HG03103 (cell line): ENCODE results near the gene SCNN1G.

Experiments used
- ATAC-seq: cut with Tn5 transposase; IDR thresholded peaks from one replicate; pipeline ENCODE4 v1.9.1; 2021; ENCODE audit warnings: low read depth; ENCODE audit not compliant: unreplicated experiment

Gene SCNN1G

DNA sequence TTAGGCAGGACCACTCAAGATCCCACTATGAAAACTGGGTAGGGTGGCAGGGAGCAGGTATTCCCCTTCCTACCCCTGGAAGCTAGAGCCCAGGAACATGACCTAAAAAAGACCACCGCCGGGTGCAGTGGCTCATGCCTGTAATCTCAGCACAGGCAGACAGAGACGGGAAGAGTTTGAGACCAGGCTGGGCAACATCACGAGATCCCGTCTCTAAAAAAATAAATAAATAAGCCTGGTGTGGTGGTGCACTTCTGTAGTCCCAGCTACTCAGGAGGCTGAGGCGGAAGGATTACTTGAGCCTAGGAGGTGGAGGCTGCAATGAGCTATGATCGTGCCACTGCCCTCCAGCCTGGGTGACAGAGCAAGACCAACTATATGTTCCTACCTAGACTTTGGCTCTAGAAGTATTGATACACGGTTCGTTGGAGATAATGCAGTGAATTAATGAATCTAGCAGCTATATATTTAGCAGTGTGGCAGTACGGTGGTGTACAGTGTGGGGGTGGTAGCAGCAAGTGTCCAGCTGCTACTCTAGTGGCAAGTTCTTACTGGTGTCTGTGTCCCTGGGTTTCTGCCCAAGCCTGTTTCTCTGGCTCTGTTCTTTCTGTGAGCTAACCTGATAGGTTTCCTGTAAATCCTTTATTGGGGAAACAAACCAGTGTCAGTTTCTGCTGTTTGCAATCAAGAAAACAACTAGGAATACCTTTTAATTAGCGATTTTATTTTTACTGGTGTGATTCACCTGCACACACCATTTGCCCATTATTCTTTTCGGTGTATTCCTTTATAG, 30.0 kb upstream of the SCNN1G start:
- ATAC-seq, result no peak

DNA sequence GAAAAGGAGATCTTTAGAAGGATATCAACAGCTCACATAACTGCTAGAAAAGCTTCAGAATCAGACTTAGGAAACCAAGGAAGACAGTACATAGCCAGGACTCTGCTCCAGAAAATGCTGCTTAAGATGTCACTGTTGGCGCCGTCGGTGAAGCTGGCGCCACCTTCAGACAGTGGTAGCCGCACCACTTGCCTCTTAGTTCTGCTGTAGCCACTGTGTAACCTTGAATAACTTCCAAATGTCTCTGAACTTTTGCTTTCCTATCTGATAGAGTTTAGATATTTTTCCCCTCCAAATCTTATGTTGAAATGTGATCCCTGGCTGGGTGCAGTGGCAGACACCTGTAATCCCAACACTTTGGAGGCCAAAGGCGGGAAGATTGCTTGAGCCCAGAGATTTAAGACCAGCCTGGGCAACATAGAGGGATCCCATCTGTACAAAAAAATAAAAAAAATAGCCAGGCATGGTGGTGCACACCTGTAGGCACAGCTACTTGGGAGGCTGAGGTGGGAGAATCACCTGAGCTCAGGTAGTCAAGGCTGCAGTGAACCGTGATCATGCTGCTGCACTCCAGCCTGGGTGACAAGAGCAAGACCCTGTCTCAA, 27.0 kb upstream of the SCNN1G start:
- no peak for ATAC-seq

DNA sequence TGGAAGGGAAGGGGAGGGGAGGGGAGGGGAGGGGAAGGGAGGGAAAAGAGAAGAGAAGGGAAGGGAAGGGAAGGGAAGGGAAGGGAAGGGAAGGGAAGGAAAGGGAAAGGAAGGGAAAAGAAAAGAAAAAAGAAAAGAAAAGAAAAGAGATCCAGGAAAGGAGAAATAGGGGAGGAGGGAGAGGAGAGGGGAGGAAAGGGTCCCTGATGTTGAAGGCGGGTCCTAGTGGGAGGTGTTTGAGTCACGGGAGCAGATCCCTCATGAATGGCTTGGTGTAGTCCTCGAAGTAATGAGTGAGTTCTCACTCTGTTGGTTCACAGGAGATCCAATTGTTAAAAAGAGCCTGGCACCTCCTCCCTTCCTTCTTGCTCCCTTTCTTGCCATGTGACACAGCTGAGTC, 26.4 kb upstream of the SCNN1G start:
- ATAC-seq, result no peak

GRCh38 chr16:23156946-23157460, 25.5 kb upstream of the SCNN1G start:
- ATAC-seq, result no peak

- ATAC-seq, result no peak
Observed at GRCh38 chr16:23158114-23158513, 24.4 kb upstream of the SCNN1G start.

DNA sequence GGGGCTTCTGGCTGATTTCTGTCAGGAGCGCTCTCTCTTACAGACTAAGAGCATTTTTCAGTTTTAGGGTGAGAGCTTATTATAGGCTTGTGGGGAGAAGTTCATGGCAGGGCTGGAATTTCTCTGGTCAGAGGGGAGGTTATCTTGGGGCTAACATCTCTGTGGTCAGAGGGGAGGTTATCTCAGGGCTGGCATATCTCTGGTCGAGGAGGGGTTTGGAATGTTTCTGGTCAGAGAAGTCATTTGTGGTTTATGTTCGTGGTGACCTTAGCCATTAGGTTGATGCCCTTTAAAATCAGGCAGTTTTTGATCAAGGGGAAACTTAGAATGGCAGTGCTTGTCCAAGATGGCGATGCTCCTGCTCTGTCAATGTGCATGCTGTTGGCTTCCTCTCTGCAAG, 22.5 kb upstream of the SCNN1G start:
- no peak for ATAC-seq

DNA sequence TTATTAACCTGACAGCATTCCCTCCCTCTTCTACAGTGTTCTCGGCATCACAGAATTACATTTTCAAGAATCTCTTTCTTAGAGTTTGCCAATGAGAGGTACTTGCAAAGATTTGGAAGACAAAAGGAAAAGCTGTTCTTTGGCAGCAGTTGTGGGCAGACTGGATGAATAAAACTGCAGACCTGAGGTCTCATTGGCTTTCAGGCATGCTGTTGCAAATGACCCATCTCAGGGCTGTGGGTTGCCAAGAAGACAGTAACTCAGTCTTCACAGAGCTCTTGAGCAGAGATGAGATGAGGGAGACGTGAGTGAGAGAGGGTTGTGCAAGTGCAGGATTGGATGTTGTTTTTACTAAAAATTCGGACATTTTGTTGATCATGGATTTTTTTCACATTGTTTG, 22.0 kb upstream of the SCNN1G start:
- ATAC-seq, result no peak

- no peak for ATAC-seq
Observed at GRCh38 chr16:23163921-23164320, 18.6 kb upstream of the SCNN1G start.

- no peak for ATAC-seq
Observed at GRCh38 chr16:23164736-23165135, 17.8 kb upstream of the SCNN1G start.

DNA sequence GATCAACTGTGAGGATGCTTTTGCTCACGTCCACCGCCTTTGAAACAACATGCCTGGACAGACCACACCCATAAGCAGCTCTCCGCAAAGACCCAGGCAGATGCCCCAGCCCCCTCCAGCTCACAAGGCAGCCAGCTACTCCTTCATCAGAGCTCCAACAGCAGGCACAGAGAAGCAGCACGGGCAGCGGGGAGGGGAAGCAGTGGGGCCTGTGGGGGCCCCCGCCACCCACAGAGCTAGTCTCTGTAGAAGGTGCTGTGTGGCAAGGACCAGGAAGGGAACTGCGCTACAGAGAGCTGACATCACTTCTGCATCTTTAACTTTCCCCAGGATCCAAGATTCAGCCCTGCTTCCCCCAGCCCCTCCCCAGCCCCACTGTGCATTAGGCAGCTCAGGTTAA, 10.0 kb upstream of the SCNN1G start:
- ATAC-seq, result no peak

- ATAC-seq, result no peak
Observed at GRCh38 chr16:23172994-23173393, 9.6 kb upstream of the SCNN1G start.

DNA sequence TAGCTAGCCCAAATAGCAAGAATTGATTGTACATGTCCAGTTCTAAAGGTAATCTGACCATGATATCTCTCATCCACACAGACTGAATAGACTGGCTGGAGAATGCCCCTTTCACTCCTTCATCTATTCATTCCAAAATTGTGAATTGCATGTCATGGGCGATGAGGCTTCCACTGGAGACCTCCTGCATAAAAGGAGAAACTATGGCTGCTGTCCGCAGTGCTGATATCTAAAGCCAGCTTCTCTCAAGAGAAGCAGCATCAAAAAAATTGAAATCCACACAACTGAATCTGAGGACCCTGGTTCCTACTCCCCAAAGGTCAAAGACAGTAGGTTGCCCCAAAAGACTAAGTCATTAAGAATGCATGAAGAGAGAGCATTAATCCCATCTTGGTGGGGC, 7.9 kb upstream of the SCNN1G start:
- no peak for ATAC-seq

DNA sequence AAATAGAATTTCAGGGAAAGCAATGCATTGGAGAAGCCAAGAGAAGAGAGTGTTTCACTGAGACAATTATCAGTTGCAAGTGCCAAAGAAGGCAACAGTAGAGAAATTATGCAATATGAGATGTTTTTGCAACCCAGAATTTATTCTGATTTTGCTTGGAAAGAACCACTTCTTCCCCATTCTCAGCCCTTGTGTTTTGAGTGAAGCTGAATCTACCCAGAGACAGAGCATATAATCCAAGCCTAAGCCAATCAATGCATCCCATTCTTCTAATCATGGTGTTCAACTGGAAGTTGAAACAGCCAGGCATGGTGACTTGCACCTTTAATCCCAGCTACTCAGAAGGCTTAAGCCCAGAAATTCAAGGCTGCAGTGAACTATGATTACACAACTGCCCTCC, 6.9 kb upstream of the SCNN1G start:
- ATAC-seq, result no peak

GRCh38 chr16:23181506-23181905, 1.0 kb upstream of the SCNN1G start:
- ATAC-seq, result no peak

GRCh38 chr16:23182206-23182678, 303 bp upstream of the SCNN1G start:
- no peak for ATAC-seq

DNA sequence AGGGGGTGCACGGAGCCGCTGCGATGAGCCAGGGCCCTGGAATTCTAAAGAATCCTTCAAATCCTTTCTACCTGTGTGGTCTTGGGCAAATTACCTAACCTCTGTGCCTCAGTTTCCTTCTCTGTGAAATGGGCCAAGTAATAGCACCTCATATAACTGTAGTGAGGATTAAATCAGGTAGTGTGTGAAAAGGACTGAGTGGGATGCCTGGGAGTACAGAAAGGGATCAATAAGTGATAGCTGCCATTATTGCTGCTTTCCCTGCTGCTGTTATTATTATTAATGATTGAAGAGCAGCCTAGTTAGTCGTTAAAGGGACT, 958 bp downstream of the SCNN1G start:
- no peak for ATAC-seq

DNA sequence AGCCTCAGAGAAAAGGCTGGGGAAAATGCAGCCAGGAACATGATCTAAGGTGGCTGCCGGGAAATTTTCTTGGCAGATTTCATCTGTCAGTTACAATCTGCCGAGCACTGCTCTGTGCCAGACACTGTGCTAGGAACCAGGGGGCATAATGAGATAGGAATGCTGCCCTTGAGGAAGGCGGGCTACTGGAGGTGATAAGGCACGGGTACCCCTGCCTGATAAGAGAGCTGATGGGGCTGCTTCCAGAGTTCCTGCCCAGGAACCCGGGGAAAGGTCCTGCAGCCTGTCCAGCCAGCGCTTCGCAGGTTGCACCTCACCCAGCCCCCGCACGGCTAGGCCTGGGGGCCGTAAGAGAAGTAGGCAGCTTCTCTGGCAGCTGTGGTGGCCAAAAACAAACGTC, 3.1 kb downstream of the SCNN1G start:
- ATAC-seq, result no peak

- no peak for ATAC-seq
Observed at GRCh38 chr16:23186171-23186570, 3.6 kb downstream of the SCNN1G start.

- no peak for ATAC-seq
Observed at GRCh38 chr16:23187341-23187740, 4.8 kb downstream of the SCNN1G start.

GRCh38 chr16:23188911-23189310, 6.4 kb downstream of the SCNN1G start:
- ATAC-seq, result no peak

DNA sequence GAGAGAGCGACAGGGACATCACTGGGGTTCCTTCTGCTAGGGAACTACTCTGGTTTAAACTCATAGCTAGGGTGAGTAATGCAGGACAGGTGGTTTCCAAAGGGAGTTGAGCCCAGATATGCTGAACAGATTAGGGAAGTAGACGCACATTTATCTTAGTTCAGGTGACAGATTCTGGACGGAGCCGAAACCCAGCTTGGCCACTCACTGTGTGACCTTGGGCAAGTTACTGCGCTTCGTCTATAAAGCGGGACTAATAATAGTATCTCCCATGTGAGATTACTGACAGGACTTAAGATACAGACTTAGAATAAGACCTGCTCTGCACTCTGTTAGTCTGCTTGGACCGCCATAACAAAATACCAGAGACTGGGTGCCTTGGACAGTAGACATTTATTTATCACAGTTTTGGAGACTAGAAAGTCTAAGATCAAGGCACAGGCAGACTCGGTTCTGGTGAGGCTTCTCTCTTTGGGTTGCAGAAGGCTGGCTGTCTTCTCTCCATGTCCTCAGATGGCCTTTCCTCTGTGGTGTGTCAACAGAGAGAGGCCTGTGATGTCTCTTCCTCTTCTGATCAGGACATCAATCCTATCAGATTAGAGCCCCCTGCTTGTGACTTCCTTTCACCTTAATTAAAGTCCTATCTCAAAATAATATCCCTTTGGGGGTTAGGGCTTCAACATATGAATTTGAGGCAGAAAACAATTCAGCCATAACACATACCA, 12.1 kb downstream of the SCNN1G start:
- ATAC-seq, result no peak
